Measurements from ENCODE around the gene SLC35B2.

Gene SLC35B2

GRCh38 chr6:44260011-44260410, 2.7 kb upstream of the SLC35B2 start:
- Histone ChIP-seq H3K4me1 (ENCODE audit: insufficient read depth, low read length) (peaks cover 46% of the 10 kb centered on the region), H2AFZ (ENCODE audit: low read depth, low read length) (no peak overlapping the region), H3K27me3 (ENCODE audit: insufficient read depth, low read length) (no peaks in the 10 kb centered on the region), H3K4me3 (ENCODE audit: low read length) (no peak overlapping the region), H3K9me3 (ENCODE audit: low read length) (no peaks in the 10 kb centered on the region), H3K36me3 (ENCODE audit: insufficient read depth, low read length) (peaks cover 28% of the 10 kb centered on the region)

- Histone ChIP-seq H3K9me3 (ENCODE audit: low read length) (no peaks in the 10 kb centered on the region), H2AFZ (ENCODE audit: low read depth, low read length) (no peak overlapping the region), H3K27me3 (ENCODE audit: insufficient read depth, low read length) (no peaks in the 10 kb centered on the region), H3K4me1 (ENCODE audit: insufficient read depth, low read length) (peaks cover 41% of the 10 kb centered on the region), H3K36me3 (ENCODE audit: insufficient read depth, low read length) (peaks cover 39% of the 10 kb centered on the region), H3K4me3 (ENCODE audit: low read length) (no peak overlapping the region)
Measured at GRCh38 chr6:44258921-44259320, 1.6 kb upstream of the SLC35B2 start.

- no peaks in the 10 kb centered on the region for H3K9me3 ChIP-seq (ENCODE audit: low read length)
- H3K4me3 ChIP-seq (ENCODE audit: low read length): no peak overlapping the region
- no peaks in the 10 kb centered on the region for H3K27me3 ChIP-seq (ENCODE audit: insufficient read depth, low read length)
- no peak overlapping the region for H2AFZ ChIP-seq (ENCODE audit: low read depth, low read length)
- H3K36me3 ChIP-seq (ENCODE audit: insufficient read depth, low read length): peaks cover 44% of the 10 kb centered on the region
- H3K4me1 ChIP-seq (ENCODE audit: insufficient read depth, low read length): peaks cover 36% of the 10 kb centered on the region
Measured at GRCh38 chr6:44258325-44258863, 1.1 kb upstream of the SLC35B2 start.

- H3K27me3 ChIP-seq (ENCODE audit: insufficient read depth, low read length): no peaks in the 10 kb centered on the region
- peaks cover 30% of the 10 kb centered on the region for H3K4me1 ChIP-seq (ENCODE audit: insufficient read depth, low read length)
- no peaks in the 10 kb centered on the region for H3K9me3 ChIP-seq (ENCODE audit: low read length)
- peak overlapping the region; percentile 96 for H3K4me3 ChIP-seq (ENCODE audit: low read length)
- H3K36me3 ChIP-seq (ENCODE audit: insufficient read depth, low read length): peaks cover 49% of the 10 kb centered on the region
- H2AFZ ChIP-seq (ENCODE audit: low read depth, low read length): no peak overlapping the region
Measured at GRCh38 chr6:44257753-44258324, 511 bp upstream of the SLC35B2 start.

- Histone ChIP-seq H2AFZ (ENCODE audit: low read depth, low read length) (peak overlapping the region; percentile 55), H3K4me1 (ENCODE audit: insufficient read depth, low read length) (peaks cover 24% of the 10 kb centered on the region), H3K4me3 (ENCODE audit: low read length) (peak overlapping the region; percentile 96), H3K27me3 (ENCODE audit: insufficient read depth, low read length) (no peaks in the 10 kb centered on the region), H3K9me3 (ENCODE audit: low read length) (no peaks in the 10 kb centered on the region), H3K36me3 (ENCODE audit: insufficient read depth, low read length) (peaks cover 60% of the 10 kb centered on the region)
Measured at GRCh38 chr6:44256775-44257024, 628 bp downstream of the SLC35B2 start.

GRCh38 chr6:44255871-44256774, 1.2 kb downstream of the SLC35B2 start:
- Histone ChIP-seq H3K9me3 (ENCODE audit: low read length) (no peaks in the 10 kb centered on the region), H3K4me3 (ENCODE audit: low read length) (peak overlapping the region; percentile 96), H2AFZ (ENCODE audit: low read depth, low read length) (no peak overlapping the region), H3K4me1 (ENCODE audit: insufficient read depth, low read length) (peaks cover 24% of the 10 kb centered on the region), H3K27me3 (ENCODE audit: insufficient read depth, low read length) (no peaks in the 10 kb centered on the region), H3K36me3 (ENCODE audit: insufficient read depth, low read length) (peaks cover 65% of the 10 kb centered on the region)

GRCh38 chr6:44255105-44255808, 2.1 kb downstream of the SLC35B2 start:
- H3K27me3 ChIP-seq (ENCODE audit: insufficient read depth, low read length): no peaks in the 10 kb centered on the region
- H3K4me3 ChIP-seq (ENCODE audit: low read length): peak overlapping the region; percentile 96
- no peak overlapping the region for H2AFZ ChIP-seq (ENCODE audit: low read depth, low read length)
- H3K4me1 ChIP-seq (ENCODE audit: insufficient read depth, low read length): peaks cover 24% of the 10 kb centered on the region
- no peaks in the 10 kb centered on the region for H3K9me3 ChIP-seq (ENCODE audit: low read length)
- H3K36me3 ChIP-seq (ENCODE audit: insufficient read depth, low read length): peaks cover 72% of the 10 kb centered on the region

- Histone ChIP-seq H3K9me3 (ENCODE audit: low read length) (no peaks in the 10 kb centered on the region), H3K36me3 (ENCODE audit: insufficient read depth, low read length) (peaks cover 72% of the 10 kb centered on the region), H3K4me1 (ENCODE audit: insufficient read depth, low read length) (peaks cover 28% of the 10 kb centered on the region), H3K27me3 (ENCODE audit: insufficient read depth, low read length) (no peaks in the 10 kb centered on the region), H3K4me3 (ENCODE audit: low read length) (no peak overlapping the region), H2AFZ (ENCODE audit: low read depth, low read length) (no peak overlapping the region)
Measured at GRCh38 chr6:44254191-44255104, 2.9 kb downstream of the SLC35B2 start.

GRCh38 chr6:44253307-44254101, 3.8 kb downstream of the SLC35B2 start:
- peaks cover 37% of the 10 kb centered on the region for H3K4me1 ChIP-seq (ENCODE audit: insufficient read depth, low read length)
- no peaks in the 10 kb centered on the region for H3K27me3 ChIP-seq (ENCODE audit: insufficient read depth, low read length)
- no peaks in the 10 kb centered on the region for H3K9me3 ChIP-seq (ENCODE audit: low read length)
- H3K36me3 ChIP-seq (ENCODE audit: insufficient read depth, low read length): peaks cover 75% of the 10 kb centered on the region
- H3K4me3 ChIP-seq (ENCODE audit: low read length): no peak overlapping the region
- no peak overlapping the region for H2AFZ ChIP-seq (ENCODE audit: low read depth, low read length)

- H3K36me3 ChIP-seq (ENCODE audit: insufficient read depth, low read length): peaks cover 77% of the 10 kb centered on the region
- H2AFZ ChIP-seq (ENCODE audit: low read depth, low read length): no peak overlapping the region
- H3K4me1 ChIP-seq (ENCODE audit: insufficient read depth, low read length): peaks cover 35% of the 10 kb centered on the region
- no peaks in the 10 kb centered on the region for H3K27me3 ChIP-seq (ENCODE audit: insufficient read depth, low read length)
- H3K9me3 ChIP-seq (ENCODE audit: low read length): no peaks in the 10 kb centered on the region
- H3K4me3 ChIP-seq (ENCODE audit: low read length): no peak overlapping the region
Measured at GRCh38 chr6:44251576-44252524, 5.5 kb downstream of the SLC35B2 start.

GRCh38 chr6:44250718-44251123, 6.6 kb downstream of the SLC35B2 start:
- peaks cover 29% of the 10 kb centered on the region for H3K4me1 ChIP-seq (ENCODE audit: insufficient read depth, low read length)
- peaks cover 73% of the 10 kb centered on the region for H3K36me3 ChIP-seq (ENCODE audit: insufficient read depth, low read length)
- no peak overlapping the region for H3K4me3 ChIP-seq (ENCODE audit: low read length)

More at GRCh38 chr6:44250718-44251123, 6.6 kb downstream of the SLC35B2 start:
- Histone ChIP-seq H3K27me3 (ENCODE audit: insufficient read depth, low read length) (no peaks in the 10 kb centered on the region), H3K9me3 (ENCODE audit: low read length) (no peaks in the 10 kb centered on the region), H2AFZ (ENCODE audit: low read depth, low read length) (no peak overlapping the region)

Measured in neuron (in vitro differentiated cells).